IMR-90 (cell line): ENCODE data around the gene CEACAM1. TPM values are rescaled to one million over a fixed set of nuclear protein-coding genes. Genes with fewer than 3 reads are reported as not detected.

Experiments used
- ATAC-seq: fragments of 200-7000 bp; cut with Tn5 transposase; 2 replicates; pipeline ENCODE4 v1.9.1; 2020; ENCODE audit warnings: low read depth, mild to moderate bottlenecking, moderate library complexity
- BruUV-seq: library from RNA; stranded (reverse); fragments of 400-500 nt; replicated peaks from 2 replicates; lab custom pipeline; 2021; lab: Mats Ljungman, UMichigan
- CTCF ChIA-PET: fragments of 300-600 bp; formaldehyde crosslinking; extraction: SDS; loops from one replicate; lab custom pipeline; 2021; ENCODE audit warnings: antibody characterized with exemption; lab: Yijun Ruan, JAX
- POLR2A ChIA-PET: fragments of 300-600 bp; sonication (Branson Sonifier 250); formaldehyde crosslinking; loops from one replicate; lab custom pipeline; 2022; ENCODE audit warnings: antibody characterized with exemption; ENCODE audit not compliant: unreplicated experiment; lab: Charles Lee
- DNase-seq: peaks from one replicate; pipeline ENCODE4 v3.0.0; 2013
- H2AFZ ChIP-seq: replicated peaks from 2 replicates; pipeline ENCODE3; 2013; ENCODE audit warnings: low read length, mild to moderate bottlenecking; ENCODE audit not compliant: poor library complexity
- H2AK5ac ChIP-seq: 2 replicates; pipeline ENCODE4 v1.6.1; 2013; ENCODE audit warnings: low read depth, low read length, inconsistent platforms
- H2AK9ac ChIP-seq: replicated peaks from 2 replicates; pipeline ENCODE3; 2013; ENCODE audit warnings: mild to moderate bottlenecking, low read depth, low read length, moderate library complexity; ENCODE audit not compliant: poor library complexity
- H2BK120ac ChIP-seq: 2 replicates; pipeline ENCODE4 v1.6.1; 2013; ENCODE audit warnings: low read depth, low read length, inconsistent platforms
- H2BK15ac ChIP-seq: 3 replicates; pipeline ENCODE4 v1.6.1; 2013; ENCODE audit warnings: low read depth, low read length, inconsistent platforms
- H2BK20ac ChIP-seq: 2 replicates; pipeline ENCODE4 v1.6.1; 2013; ENCODE audit warnings: low read depth, mild to moderate bottlenecking, inconsistent platforms, low read length, moderate library complexity
- H2BK5ac ChIP-seq: 2 replicates; pipeline ENCODE4 v1.6.1; 2013; ENCODE audit warnings: mild to moderate bottlenecking, low read depth, low read length, inconsistent platforms; ENCODE audit not compliant: poor library complexity, severe bottlenecking
- H3K14ac ChIP-seq: replicated peaks from 2 replicates; pipeline ENCODE4 v1.6.1; 2013; ENCODE audit warnings: low read depth, low read length, inconsistent platforms
- H3K18ac ChIP-seq: 2 replicates; pipeline ENCODE4 v1.6.1; 2013; ENCODE audit warnings: low read depth, low read length, control low read depth
- H3K23ac ChIP-seq: 2 replicates; pipeline ENCODE4 v1.6.1; 2013; ENCODE audit warnings: low read depth, low read length, inconsistent platforms
- H3K27ac ChIP-seq: 2 replicates; pipeline ENCODE4 v1.5.1; 2013; ENCODE audit warnings: mild to moderate bottlenecking, control low read depth, low read length; ENCODE audit not compliant: insufficient read depth
- H3K27me3 ChIP-seq: 2 replicates; pipeline ENCODE4 v1.6.1; 2013; ENCODE audit warnings: low read length; ENCODE audit not compliant: control insufficient read depth, insufficient read depth
- H3K36me3 ChIP-seq: 2 replicates; pipeline ENCODE4 v1.6.1; 2013; ENCODE audit warnings: low read length, mixed read lengths; ENCODE audit not compliant: control insufficient read depth, insufficient read depth
- H3K4ac ChIP-seq: 2 replicates; pipeline ENCODE4 v1.6.1; 2013; ENCODE audit warnings: low read depth, low read length, inconsistent platforms
- H3K4me1 ChIP-seq: 2 replicates; pipeline ENCODE4 v1.6.1; 2013; ENCODE audit warnings: low read length, mixed read lengths; ENCODE audit not compliant: control insufficient read depth, insufficient read depth
- H3K4me2 ChIP-seq: 2 replicates; pipeline ENCODE4 v1.6.1; 2013; ENCODE audit warnings: low read depth, mild to moderate bottlenecking, control low read depth, low read length, moderate library complexity
- H3K4me3 ChIP-seq: 2 replicates; pipeline ENCODE4 v1.5.1; 2013; ENCODE audit warnings: low read depth, mild to moderate bottlenecking, control low read depth, low read length, moderate library complexity; ENCODE audit not compliant: insufficient read depth
- H3K56ac ChIP-seq: 2 replicates; pipeline ENCODE4 v1.6.1; 2013; ENCODE audit warnings: low read length, inconsistent platforms; ENCODE audit not compliant: insufficient read depth; ENCODE audit errors: extremely low read depth
- H3K79me1 ChIP-seq, 2 experiments: 2 replicates each; pipeline ENCODE4 v1.6.1; 2013; ENCODE audit warnings: low read length in 2 of 2, inconsistent platforms in 1 of 2, low read depth in 1 of 2
- H3K9ac ChIP-seq: 2 replicates; pipeline ENCODE4 v1.6.1; 2013; ENCODE audit warnings: low read depth, low read length, control low read depth
- H3K9me1 ChIP-seq: 2 replicates; pipeline ENCODE4 v1.6.1; 2013; ENCODE audit warnings: low read length, inconsistent platforms; ENCODE audit not compliant: insufficient read depth
- H3K9me3 ChIP-seq: 2 replicates; pipeline ENCODE4 v1.6.1; 2013; ENCODE audit warnings: low read length; ENCODE audit not compliant: control insufficient read depth, insufficient read depth
- H4K20me1 ChIP-seq: 2 replicates; pipeline ENCODE4 v1.6.1; 2013; ENCODE audit warnings: low read length, inconsistent platforms; ENCODE audit not compliant: insufficient read depth
- H4K5ac ChIP-seq: 2 replicates; pipeline ENCODE4 v1.6.1; 2013; ENCODE audit warnings: mild to moderate bottlenecking, low read depth, low read length, control low read depth
- H4K8ac ChIP-seq, 2 experiments: 2 replicates each; pipeline ENCODE4 v1.6.1; 2013; ENCODE audit warnings: low read depth in 2 of 2, low read length in 2 of 2, control low read depth in 1 of 2, inconsistent platforms in 1 of 2
- H4K91ac ChIP-seq: 2 replicates; pipeline ENCODE4 v1.6.1; 2013; ENCODE audit warnings: low read depth, low read length, inconsistent platforms; ENCODE audit not compliant: insufficient read depth
- BHLHE40 ChIP-seq: fragments of 150-350 bp; IDR thresholded peaks from 2 replicates; pipeline ENCODE4 v1.6.1; 2016; ENCODE audit warnings: mild to moderate bottlenecking, low read depth, low read length
- CEBPB ChIP-seq: IDR thresholded peaks from 2 replicates; pipeline ENCODE4 v1.6.1; 2012; ENCODE audit warnings: low read depth, low read length, improper control_type of control experiment
- FOS ChIP-seq: fragments of 150-350 bp; IDR thresholded peaks from 2 replicates; pipeline ENCODE4 v1.6.1; 2016; ENCODE audit warnings: low read depth, low read length
- MAFK ChIP-seq: IDR thresholded peaks from 2 replicates; pipeline ENCODE4 v1.6.1; 2012; ENCODE audit warnings: low read depth, low read length, improper control_type of control experiment
- MAZ ChIP-seq: IDR thresholded peaks from 2 replicates; pipeline ENCODE4 v1.6.1; 2012; ENCODE audit warnings: low read depth, mild to moderate bottlenecking, low read length, improper control_type of control experiment, moderate library complexity, borderline replicate concordance
- MXI1 ChIP-seq: IDR thresholded peaks from 2 replicates; pipeline ENCODE4 v1.6.1; 2012; ENCODE audit warnings: low read depth, mild to moderate bottlenecking, low read length, moderate library complexity, borderline replicate concordance
- NFE2L2 ChIP-seq: fragments of 150-350 bp; IDR thresholded peaks from 2 replicates; pipeline ENCODE4 v1.6.1; 2016; ENCODE audit warnings: low read depth, mild to moderate bottlenecking, low read length
- POLR2A ChIP-seq: IDR thresholded peaks from 2 replicates; pipeline ENCODE4 v1.6.1; 2012; ENCODE audit warnings: mild to moderate bottlenecking, low read depth, low read length
- RCOR1 ChIP-seq: IDR thresholded peaks from 2 replicates; pipeline ENCODE4 v1.6.1; 2012; ENCODE audit warnings: mild to moderate bottlenecking, low read length, improper control_type of control experiment; ENCODE audit not compliant: insufficient replicate concordance
- SMC3 ChIP-seq: fragments of 150-350 bp; IDR thresholded peaks from 2 replicates; pipeline ENCODE4 v1.6.1; 2016; ENCODE audit warnings: low read depth, mild to moderate bottlenecking, antibody characterized with exemption, low read length, moderate library complexity
- WGBS, 2 experiments: methylation state at CpG; one replicate each; pipeline versions ENCODE4 v1.1.5 to v1.1.7; 2013; ENCODE audit warnings: missing lambda C conversion rate in 2 of 2; ENCODE audit not compliant: insufficient read length in 1 of 2; ENCODE audit errors: extremely low coverage in 2 of 2; 5-methylcytosine and 5-hydroxymethylcytosine counted together
- dilution Hi-C: fragments of 300-500 bp; cut with HindIII; formaldehyde crosslinking; loops from one replicate; pipeline ENCODE4 v1.14.3; 2018; ENCODE audit warnings: low sequenced_read_pairs; ENCODE audit not compliant: unreplicated experiment
- in situ Hi-C: fragments of 300-500 bp; cut with MboI; formaldehyde crosslinking; loops from 3 replicates; pipeline ENCODE4 v1.14.3; 2019; ENCODE audit warnings: low sequenced_read_pairs, inconsistent platforms, mixed read lengths
- intact Hi-C: fragments of 100-400 bp; cut with micrococcal nuclease; formaldehyde crosslinking; loops from 2 replicates; pipeline ENCODE4 v1.10.0; 2022
- polyA plus RNA-seq, 3 experiments: library from polyadenylated mRNA; depleted of rRNA; stranded (reverse); fragments of >200 nt; gene quantifications; 2 replicates each; pipeline ENCODE4 v1.2.3, GENCODE V29; 2012; ENCODE audit warnings: low replicate concordance in 1 of 3
- total RNA-seq: library from RNA; depleted of rRNA; stranded (reverse); fragments of >200 nt; gene quantifications from 2 replicates; pipeline ENCODE4 v1.2.3, GENCODE V29; 2012
- TF ChIP-seq, protein P1 (sequence below): fragments of 150-350 bp; IDR thresholded peaks from 2 replicates; pipeline ENCODE4 v1.6.1; 2017; ENCODE audit warnings: mild to moderate bottlenecking, antibody characterized with exemption, low read length, low read depth
- TF ChIP-seq, protein P2 (sequence below): conservative IDR thresholded peaks from 2 replicates; pipeline ENCODE4 v1.5.1; 2012; ENCODE audit warnings: mild to moderate bottlenecking, low read depth, low read length, improper control_type of control experiment
- TF ChIP-seq, protein P3 (sequence below): fragments of 150-350 bp; IDR thresholded peaks from 2 replicates; pipeline ENCODE4 v1.6.1; 2016; ENCODE audit warnings: low read depth, mild to moderate bottlenecking, low read length, moderate library complexity, borderline replicate concordance

Gene CEACAM1
- total and polyA plus RNA-seq, 2 of the 4 experiments (the other 2 are of a cell fraction) = not detected

DNA sequence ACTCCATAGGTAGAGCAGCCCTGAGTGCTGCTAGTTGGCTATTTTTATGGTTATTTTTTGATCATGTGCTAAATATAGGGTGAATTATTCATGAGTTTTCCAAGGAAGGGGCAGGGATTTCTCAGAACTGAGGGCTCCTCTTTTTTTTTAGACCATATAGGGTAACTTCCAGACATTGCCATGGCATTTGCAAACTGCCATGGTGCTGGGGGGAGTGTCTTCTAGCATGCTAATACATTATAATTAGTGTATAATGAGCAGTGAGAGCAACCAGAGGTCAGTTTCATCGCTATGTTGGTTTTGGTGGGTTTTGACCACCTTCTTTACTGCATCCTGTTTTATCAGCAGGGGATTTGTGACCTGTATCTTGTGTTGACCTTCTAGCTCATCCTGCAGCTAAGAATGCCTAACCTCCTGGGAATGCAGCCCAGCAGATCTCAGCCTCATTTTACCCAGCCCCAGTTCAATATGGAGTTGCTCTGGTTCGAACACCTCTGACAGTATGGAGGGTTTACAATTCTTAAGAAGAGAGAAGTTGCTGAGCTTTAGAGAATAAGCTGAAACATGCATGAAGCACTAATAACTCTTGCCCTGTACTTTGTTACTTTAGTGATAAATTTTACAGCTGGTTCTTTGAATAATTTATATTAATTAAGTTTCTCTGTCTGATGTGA, 31.7 kb downstream of the CEACAM1 start:
- H2BK5ac ChIP-seq = no peak overlapping the region
- no peak overlapping the region for H2AK5ac ChIP-seq
- H3K4me2 ChIP-seq = no peak overlapping the region
- dilution Hi-C loops = no loop called here
- peaks cover 15% of the 10 kb centered on the region for H3K27me3 ChIP-seq
- H3K4ac ChIP-seq = no peak overlapping the region
- H3K36me3 ChIP-seq = no peaks in the 10 kb centered on the region
- H2AFZ ChIP-seq = no peak overlapping the region
- H3K9me3 ChIP-seq = no peaks in the 10 kb centered on the region
- H3K14ac ChIP-seq = no peak overlapping the region
- DNase-seq (no peak), ATAC-seq (no peak)
- in situ Hi-C loops = no loop called here
- no CpG with 5 or more reads among the region's 2 CpGs for WGBS, 2 experiments
- H3K23ac ChIP-seq = no peak overlapping the region
- H2AK9ac ChIP-seq = no peak overlapping the region
- no peaks in the 10 kb centered on the region for H3K9me1 ChIP-seq
- no peak overlapping the region for H4K8ac ChIP-seq
- no peak overlapping the region for H3K9ac ChIP-seq
- no TSS peak for BruUV-seq
- CTCF ChIA-PET = no interaction called here
- no peak for TF ChIP-seq BHLHE40
- no peak for TF ChIP-seq POLR2A
- TF ChIP-seq NFE2L2 = no peak
- TF ChIP-seq, protein P1, sequence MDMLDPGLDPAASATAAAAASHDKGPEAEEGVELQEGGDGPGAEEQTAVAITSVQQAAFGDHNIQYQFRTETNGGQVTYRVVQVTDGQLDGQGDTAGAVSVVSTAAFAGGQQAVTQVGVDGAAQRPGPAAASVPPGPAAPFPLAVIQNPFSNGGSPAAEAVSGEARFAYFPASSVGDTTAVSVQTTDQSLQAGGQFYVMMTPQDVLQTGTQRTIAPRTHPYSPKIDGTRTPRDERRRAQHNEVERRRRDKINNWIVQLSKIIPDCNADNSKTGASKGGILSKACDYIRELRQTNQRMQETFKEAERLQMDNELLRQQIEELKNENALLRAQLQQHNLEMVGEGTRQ = no peak
- TF ChIP-seq, protein P2, sequence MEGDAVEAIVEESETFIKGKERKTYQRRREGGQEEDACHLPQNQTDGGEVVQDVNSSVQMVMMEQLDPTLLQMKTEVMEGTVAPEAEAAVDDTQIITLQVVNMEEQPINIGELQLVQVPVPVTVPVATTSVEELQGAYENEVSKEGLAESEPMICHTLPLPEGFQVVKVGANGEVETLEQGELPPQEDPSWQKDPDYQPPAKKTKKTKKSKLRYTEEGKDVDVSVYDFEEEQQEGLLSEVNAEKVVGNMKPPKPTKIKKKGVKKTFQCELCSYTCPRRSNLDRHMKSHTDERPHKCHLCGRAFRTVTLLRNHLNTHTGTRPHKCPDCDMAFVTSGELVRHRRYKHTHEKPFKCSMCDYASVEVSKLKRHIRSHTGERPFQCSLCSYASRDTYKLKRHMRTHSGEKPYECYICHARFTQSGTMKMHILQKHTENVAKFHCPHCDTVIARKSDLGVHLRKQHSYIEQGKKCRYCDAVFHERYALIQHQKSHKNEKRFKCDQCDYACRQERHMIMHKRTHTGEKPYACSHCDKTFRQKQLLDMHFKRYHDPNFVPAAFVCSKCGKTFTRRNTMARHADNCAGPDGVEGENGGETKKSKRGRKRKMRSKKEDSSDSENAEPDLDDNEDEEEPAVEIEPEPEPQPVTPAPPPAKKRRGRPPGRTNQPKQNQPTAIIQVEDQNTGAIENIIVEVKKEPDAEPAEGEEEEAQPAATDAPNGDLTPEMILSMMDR = no peak
- TF ChIP-seq CEBPB = no peak
- no peak for TF ChIP-seq SMC3
- TF ChIP-seq FOS = no peak
- TF ChIP-seq, protein P3, sequence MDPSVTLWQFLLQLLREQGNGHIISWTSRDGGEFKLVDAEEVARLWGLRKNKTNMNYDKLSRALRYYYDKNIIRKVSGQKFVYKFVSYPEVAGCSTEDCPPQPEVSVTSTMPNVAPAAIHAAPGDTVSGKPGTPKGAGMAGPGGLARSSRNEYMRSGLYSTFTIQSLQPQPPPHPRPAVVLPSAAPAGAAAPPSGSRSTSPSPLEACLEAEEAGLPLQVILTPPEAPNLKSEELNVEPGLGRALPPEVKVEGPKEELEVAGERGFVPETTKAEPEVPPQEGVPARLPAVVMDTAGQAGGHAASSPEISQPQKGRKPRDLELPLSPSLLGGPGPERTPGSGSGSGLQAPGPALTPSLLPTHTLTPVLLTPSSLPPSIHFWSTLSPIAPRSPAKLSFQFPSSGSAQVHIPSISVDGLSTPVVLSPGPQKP = no peak
- no peak for TF ChIP-seq MXI1
- TF ChIP-seq MAFK = no peak
- no peak for TF ChIP-seq RCOR1
- TF ChIP-seq MAZ = no peak
- H3K27ac ChIP-seq = no peak overlapping the region
- H3K4me3 ChIP-seq = no peak overlapping the region
- H4K5ac ChIP-seq = no peak overlapping the region
- no peak overlapping the region for H2BK20ac ChIP-seq
- no peak overlapping the region for H3K18ac ChIP-seq
- no peak overlapping the region for H2BK15ac ChIP-seq
- intact Hi-C loops = no loop called here
- H3K56ac ChIP-seq = no peak overlapping the region
- H3K4me1 ChIP-seq = no peaks in the 10 kb centered on the region
- no peaks in the 10 kb centered on the region for H4K20me1 ChIP-seq
- H2BK120ac ChIP-seq = no peak overlapping the region
- no peaks in the 10 kb centered on the region for H3K79me1 ChIP-seq
- POLR2A ChIA-PET = no interaction called here
- H4K91ac ChIP-seq = no peak overlapping the region
